Stimulated activated CD8-positive, alpha-beta memory T cell treated with anti-CD3 and anti-CD28 coated beads, Interleukin-7, amount 100 ng/mL, for 48 hours (primary cell): ENCODE measurements around the gene MYO5B.
A peak's percentile ranks its signal among the peaks of the same experiment; 100 is the strongest.
"Not testable (repeated sequence)": the region's sequence is repeated elsewhere in the genome, so short reads cannot be mapped to it uniquely, and the experiment has no call there.

ENCODE experiments used
- DNase-seq, 2 donors: peaks; one replicate each; pipeline ENCODE4 v3.0.0-alpha.2; 2020; ENCODE audit warnings: low read depth in 1 of 2; ENCODE audit errors: extremely low read depth in 1 of 2

Gene MYO5B

DNA sequence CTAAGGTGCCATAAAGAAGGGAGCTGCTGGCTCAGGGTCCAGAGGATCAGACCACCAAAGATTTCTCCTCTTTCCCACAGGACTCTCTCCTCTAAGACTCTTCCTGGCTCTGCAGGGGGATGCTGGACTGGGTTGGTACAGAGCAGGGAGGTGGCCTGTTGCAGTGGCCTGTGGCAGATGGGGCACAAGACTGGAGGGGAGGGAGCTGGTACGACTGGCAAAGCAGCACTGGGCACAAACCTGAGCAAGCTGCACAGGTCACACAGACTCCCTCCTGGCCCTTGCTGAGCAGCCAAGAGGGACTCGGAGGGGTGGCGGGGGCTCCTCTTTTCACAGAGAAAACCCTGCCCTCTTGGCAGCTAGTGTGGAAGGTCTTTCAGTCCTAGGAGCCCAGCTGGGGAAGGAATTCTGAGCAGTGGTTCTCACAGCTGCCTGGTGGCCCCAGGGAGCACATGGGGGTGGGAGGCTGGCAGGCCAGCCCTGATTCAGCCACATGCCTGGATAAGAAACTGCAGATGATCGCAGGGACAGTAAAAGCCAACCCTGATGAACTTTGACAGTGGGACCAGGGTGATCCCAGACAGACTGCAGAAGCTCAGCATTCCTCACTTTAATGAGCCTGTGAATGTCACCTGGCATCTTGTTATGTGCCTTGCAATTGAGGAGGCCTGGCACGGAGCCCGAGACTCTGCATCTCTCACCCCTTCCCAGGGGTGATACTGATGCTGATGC is 349.2 kb downstream of the MYO5B start:
- no peak for DNase-seq

DNA sequence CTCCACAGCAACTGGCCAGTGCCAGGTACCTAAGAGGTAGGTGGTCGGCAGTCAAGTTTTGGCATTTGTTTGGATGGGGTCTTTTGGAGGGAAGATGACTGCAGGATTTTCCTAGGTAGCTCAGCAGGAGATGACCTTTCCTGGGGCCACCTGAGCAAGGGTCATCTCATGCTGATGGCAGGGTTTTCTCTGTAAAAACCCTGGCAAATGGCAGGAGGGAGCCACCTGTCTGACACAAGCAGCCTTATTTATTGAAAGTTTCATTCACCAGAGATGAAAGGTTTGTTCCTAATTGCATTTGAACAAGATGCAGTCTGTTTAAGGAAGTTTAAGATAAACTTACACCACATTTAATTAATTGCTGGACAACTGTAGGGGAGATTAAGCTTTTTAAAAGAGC is 350.0 kb downstream of the MYO5B start:
- no peak for DNase-seq

- no peak for DNase-seq
Observed at GRCh38 chr18:49843778-49844625, 350.9 kb downstream of the MYO5B start.

DNA sequence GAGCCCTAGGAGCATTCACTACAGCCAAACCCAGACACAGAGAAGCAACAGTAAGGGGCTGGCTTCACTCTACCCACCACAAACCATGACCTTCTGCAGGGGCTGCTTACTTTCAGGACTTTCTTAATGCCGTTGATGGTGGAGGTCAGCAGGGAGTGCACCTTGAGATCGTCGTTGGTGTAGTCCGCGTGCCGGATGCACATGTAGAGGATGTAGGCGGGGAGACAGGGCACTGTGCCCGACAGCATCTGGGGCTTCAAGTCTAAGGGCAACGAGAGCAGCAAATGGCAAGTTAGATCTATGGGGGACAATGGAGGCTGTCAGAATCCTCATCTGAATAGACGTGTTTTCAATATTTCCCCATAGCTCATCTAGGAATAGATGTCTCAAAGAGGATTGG is 351.8 kb downstream of the MYO5B start:
- no peak for DNase-seq

- no peak for DNase-seq
Observed at GRCh38 chr18:49842656-49843055, 352.3 kb downstream of the MYO5B start.

GRCh38 chr18:49841236-49842217 is 353.4 kb downstream of the MYO5B start:
- DNase-seq: no peak

- no peak for DNase-seq
Observed at GRCh38 chr18:49839012-49839411, 355.9 kb downstream of the MYO5B start.

DNA sequence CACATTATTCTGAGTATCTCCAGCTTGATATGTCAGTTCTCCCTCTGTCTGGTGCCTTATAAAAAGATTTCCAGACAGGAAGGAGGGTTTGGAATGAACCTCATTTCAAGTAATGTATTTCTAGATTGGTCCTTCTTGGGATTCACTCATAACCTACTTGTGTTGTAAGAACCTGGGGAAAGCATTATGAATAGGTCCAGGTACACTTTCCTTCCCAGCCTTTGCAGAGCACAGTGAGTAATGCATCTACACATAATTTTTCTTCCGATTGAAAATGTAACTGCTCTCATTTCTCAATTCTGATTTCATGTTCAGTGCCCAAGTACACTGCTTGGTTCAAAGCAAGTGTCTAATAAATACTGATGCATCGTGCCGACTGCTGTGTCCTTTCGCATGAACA is 356.6 kb downstream of the MYO5B start:
- DNase-seq: no peak

GRCh38 chr18:49837889-49838288 is 357.1 kb downstream of the MYO5B start:
- no peak for DNase-seq

GRCh38 chr18:49837316-49837835 is 357.6 kb downstream of the MYO5B start:
- not testable (repeated sequence) for DNase-seq

DNA sequence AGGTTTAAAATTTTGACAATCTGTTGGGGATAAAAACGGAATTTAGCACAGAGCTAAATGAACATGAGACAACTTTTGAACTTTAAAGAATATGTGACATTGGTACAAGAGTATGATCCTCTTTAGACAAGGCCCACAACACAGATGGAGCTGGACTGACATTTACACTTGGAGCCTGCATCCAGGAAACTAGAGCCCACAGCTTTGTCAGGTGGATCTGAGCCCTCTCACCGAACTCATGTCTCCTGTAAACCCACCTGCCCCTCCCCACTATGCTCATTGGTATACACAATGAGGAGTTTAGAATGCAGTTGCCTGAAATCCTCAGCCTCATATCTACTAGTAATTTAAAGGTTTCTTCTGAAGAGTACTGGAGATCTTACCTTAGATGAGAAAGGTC is 359.5 kb downstream of the MYO5B start:
- DNase-seq: no peak

GRCh38 chr18:49834258-49834657 is 360.7 kb downstream of the MYO5B start:
- DNase-seq: no peak

DNA sequence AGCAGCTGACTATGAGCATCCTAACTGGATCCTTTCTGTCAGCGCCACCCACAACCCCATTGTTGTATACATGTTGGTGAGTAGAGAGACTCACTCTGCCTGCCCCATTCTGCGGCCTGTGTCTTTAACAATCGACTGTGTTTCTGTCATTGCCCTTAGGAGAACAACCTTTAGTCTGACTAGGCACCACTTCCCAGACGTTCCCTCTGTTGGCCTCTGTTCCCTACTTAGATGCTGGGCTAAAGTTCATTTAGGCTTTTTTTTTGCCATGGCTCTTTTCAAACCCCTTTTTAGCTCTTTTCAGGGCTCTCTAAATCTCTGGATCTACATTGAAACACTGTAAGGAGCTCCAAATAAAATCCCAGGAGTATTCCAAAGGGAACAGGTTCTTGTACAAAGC is 361.1 kb downstream of the MYO5B start:
- DNase-seq: no peak

DNA sequence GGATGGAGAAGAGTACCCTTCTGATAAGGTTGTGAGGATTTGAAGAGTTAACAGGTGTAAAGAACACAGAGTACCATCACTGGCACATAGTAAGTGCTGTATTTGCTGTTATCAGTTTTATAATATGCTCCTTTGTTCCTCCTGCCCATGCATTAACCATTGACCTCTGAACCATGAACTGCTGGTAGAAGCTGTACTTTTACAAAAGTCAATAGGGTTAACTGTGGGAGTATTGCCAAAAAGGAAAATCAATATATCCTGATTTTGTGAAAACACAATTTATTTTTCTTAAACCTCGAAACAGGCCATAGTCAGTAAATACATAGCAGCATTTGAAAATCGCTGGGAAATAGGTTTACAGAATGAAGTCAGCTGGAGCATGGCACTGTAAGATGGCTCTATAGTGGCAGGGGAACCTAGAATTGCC is 362.7 kb downstream of the MYO5B start:
- no peak for DNase-seq

GRCh38 chr18:49827996-49828395 is 367.0 kb downstream of the MYO5B start:
- DNase-seq: no peak

- DNase-seq: peak in 1 of 2 donors; percentile 12
Observed at GRCh38 chr18:49819823-49820671, 374.9 kb downstream of the MYO5B start.

DNA sequence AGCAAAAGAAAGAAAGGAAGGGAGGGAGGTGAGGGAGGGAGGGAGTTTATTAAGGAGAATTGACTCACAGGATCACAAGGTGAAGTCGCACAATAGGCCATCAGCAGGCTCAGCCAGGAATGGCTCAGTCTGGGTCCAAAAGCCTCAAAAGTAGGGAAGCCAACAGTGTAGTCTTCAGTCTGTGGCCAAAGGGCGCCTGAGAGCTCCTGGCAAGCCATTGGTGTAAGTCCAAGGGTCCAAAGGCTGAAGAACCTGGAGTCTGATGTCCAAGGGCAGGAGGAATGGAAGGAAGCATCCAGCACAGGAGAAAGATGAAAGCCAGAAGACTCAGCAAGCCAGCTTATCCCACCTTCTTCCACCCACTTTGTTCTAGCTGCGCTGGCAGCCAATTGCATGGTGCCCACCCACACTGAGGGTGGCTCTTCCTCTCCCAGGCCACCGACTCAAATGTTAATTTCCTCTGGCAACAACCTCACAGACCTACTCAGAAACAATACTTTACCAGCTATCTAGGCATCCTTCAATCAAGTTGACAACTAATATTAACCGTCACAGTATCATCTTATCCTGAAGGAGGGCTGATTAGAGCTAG is 375.8 kb downstream of the MYO5B start:
- no peak for DNase-seq

GRCh38 chr18:49817947-49818346 is 377.0 kb downstream of the MYO5B start:
- no peak for DNase-seq

DNA sequence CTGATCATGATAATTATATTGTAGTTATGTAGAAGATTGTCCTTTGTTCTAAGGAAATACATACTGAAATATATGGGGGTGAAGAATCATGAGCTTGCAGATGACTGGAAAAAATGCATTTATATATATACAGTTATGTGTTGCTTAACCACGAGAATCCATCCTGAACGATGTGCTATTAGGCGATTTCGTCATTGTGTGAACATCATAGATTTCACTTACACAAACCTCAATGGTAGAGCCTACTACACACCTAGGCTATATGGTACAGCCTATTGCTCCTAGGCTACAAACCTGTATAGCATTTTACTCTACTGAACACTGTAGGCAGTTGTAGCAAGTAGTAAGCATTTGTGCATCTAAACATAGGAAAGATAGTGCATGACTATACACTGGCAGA is 379.0 kb downstream of the MYO5B start:
- no peak for DNase-seq

DNA sequence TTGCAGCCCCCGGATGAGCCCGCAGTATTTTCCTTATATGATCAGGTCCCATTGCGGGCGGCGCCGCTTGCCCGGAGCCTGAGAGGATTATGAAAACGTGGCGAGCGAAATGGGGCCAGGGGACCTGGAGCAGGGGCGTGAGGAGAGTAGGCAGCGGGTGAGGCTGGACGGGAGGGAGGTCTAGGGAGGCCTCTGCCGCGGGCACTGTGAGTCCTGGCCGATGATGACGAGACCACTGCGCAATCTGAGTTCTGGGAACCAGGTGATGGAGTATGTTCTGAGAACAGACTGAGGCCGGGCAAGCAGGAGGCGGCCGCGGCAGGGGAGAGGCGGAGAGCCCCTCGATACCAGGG is 380.8 kb downstream of the MYO5B start:
- peak in 1 of 2 donors; percentile 72 for DNase-seq
